ENCODE data around the gene FASTK.
"Not testable (repeated sequence)": the region's sequence is repeated elsewhere in the genome, so short reads cannot be mapped to it uniquely, and the experiment has no call there.

Gene FASTK

DNA sequence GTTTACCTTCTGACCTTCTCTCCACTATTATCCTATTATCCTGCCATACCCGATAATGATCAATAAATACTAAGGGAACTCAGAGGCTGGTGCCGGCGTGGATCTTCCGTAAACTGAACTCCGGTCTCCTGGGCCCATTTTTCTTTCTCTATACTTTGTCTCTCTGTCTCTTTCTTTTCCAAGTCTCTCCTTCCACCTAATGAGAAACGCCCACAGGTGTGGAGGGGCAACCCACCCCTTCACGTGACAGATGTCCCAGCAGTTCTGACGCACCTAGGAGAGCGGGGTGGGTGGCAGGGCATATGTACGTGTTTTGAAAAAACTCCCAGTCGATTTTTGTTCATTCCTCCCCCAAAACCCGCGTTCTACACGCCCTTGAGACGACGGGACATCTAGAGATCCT, 52.9 kb downstream of the FASTK start:
- Mint-ChIP-seq H3K27me3 (peaks cover 35% of the 10 kb centered on the region), H3K4me3 (peak overlapping the region; percentile 93), H3K27ac (peak overlapping the region; percentile 91), H3K4me1 (peaks cover 26% of the 10 kb centered on the region)
- not testable (repeated sequence) for DNase-seq, H3K9me3 Mint-ChIP-seq, H3K36me3 Mint-ChIP-seq
- CTCF ChIA-PET, result interaction anchor here (1.3 to 2.5 kb wide), 5 partner anchors 9 to 129 kb away, joined by 3 to 9 read pairs (median 6); no protein-coding TSS in a partner anchor

DNA sequence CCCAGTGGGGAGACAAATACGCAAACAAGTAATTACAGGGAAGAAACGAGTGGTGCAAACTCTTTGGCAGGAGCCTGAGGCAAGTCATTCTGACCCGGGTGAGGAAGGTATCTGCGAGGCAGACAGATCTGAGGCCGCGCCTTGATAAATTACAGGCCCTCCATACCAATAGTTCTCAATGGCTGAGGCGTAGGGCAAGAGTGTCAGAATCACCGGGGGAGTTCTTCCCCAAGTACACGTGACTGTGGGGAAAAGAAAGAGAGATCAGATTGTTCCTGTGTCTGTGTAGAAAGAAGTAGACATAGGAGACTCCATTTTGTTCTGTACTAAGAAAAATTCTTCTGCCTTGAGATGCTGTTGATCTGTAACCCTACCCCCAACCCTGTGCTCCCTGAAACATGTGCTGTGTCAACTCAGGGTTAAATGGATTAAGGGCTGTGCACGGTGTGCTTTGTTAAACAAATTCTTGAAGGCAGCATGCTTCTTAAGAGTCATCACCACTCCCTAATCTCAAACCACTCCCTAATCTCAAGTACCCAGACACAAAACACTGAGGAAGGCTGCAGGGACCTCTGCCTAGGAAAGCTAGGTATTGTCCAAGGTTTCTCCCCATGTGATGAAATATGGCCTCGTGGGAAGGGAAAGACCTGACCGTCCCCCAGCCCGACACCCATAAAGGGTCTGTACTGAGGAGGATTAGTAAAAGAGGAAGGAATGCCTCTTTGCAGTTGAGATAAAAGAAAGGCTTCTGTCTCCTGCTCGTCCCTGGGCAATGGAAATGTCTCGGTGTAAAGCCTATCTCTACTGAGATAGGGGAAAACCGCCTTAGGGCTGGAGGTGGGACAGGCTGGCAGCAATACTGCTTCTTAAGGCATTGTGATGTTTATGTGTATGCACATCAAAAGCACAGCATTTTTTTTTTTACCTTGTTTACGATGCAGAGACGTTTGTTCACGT, 53.6 kb downstream of the FASTK start:
- peaks cover 26% of the 10 kb centered on the region for H3K4me1 Mint-ChIP-seq
- peak overlapping the region; percentile 91 for H3K27ac Mint-ChIP-seq
- not testable (repeated sequence) for H3K36me3 Mint-ChIP-seq, DNase-seq, H3K9me3 Mint-ChIP-seq
- peaks cover 35% of the 10 kb centered on the region for H3K27me3 Mint-ChIP-seq
- CTCF ChIA-PET, result interaction anchor here (1.9 to 2.5 kb wide), 2 partner anchors 17 to 64 kb away, joined by 6 to 8 read pairs; no protein-coding TSS in a partner anchor
- H3K4me3 Mint-ChIP-seq, result peak overlapping the region; percentile 93

Measured in activated naive CD4-positive, alpha-beta T cell treated with anti-CD3 and anti-CD28 coated beads, Interleukin-2, amount 10 ng/mL, durations not matched to agents 7 days and 5 days (primary cell).